CD1c-positive myeloid dendritic cell (primary cell): ENCODE results near the gene DHRS4L2.
"Not testable (repeated sequence)": the region's sequence is repeated elsewhere in the genome, so short reads cannot be mapped to it uniquely, and the experiment has no call there.

Experiments
- DNase-seq: peaks from one replicate; pipeline ENCODE4 v3.0.0-alpha.2; 2016; ENCODE audit errors: extremely low spot score

DHRS4L2 gene

DNA sequence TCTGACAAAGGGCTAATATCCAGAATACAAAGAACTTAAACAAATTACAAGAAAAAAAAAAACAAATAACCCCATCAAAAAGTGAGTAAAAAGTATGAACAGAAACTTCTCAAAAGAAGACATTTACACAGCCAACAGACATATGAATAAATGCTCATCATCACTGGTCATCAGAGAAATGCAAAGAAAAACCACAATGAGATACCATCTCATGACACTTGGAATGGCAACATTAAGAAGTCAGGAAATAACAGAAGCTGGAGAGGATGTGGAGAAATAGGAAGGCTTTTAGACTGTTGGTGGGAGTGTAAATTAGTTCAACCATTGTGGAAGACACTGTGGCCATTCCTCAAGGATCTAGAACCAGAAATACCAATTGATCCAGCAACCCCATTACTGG is 30.2 kb downstream of the DHRS4L2 start:
- not testable (repeated sequence) for DNase-seq

DNA sequence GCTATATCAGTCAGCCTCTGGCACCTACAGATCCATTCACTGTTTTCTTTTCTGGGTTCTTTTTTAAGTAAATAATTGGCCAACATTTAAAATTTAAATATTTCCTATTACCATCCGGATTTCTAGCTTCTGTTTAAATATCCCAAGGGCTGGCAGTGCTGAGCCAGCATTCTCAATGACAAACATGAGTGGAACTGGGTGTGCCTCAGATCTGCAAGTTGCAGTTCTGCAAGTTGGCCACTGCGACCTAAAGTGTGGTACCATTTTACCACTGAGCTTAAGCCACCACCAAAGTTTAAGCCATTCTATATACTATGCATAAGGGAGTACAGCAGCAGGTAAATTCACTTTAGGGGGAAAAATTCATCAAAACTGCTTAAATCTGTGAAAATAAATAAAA is 31.2 kb downstream of the DHRS4L2 start:
- DNase-seq = peak; percentile 8

DNA sequence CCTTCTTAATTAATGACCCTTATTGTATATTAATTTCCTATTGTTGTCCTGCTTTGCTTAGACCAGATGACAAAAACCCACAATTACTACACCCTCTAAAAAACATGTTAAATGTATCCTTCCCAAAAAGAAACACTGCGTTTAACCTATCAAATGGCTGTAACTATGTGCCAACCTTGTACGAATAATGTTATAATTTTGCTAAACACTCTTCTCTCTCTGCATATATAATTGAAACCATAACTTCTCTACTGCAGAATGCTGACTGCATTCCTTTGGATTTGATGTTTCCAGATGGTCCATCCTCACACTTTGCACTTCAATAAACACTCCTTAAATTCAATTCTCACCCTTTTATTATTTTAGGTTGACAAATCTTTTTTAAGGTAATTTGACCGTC is 31.8 kb downstream of the DHRS4L2 start:
- not testable (repeated sequence) for DNase-seq

DNA sequence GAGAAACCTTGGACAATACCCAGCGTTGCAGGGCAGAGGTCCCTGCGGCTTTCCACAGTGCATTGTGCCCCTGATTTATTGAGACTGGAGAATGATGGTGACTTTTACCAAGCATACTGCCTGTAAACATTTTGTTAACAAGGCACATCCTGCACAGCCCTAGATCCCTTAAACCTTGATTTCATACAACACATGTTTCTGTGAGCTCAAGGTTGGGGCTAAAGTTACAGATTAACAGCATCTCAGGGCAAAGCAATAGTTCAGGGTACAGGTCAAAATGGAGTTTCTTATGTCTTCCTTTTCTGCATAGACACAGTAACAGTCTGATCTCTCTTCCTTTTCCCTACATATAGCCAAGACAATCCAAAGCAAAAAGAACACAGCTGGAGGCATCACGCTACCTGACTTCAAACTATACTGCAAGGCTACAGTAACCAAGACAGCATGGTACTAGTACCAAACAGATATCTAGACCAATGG is 36.2 kb downstream of the DHRS4L2 start:
- DNase-seq = not testable (repeated sequence)

DNA sequence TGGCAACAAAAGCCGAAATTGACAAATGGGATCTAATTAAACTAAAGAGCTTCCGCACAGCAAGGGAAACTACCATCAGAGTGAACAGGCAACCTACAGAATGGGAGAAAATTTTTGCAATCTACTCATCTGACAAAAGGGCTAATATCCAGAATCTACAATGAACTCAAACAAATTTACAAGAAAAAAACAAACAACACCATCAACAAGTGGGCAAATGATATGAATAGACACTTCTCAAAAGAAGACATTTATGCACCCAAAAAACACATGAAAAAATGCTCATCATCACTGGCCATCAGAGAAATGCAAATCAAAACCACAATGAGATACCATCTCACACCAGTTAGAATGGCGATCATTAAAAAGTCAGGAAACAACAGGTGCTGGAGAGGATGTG is 41.0 kb downstream of the DHRS4L2 start:
- not testable (repeated sequence) for DNase-seq

DNA sequence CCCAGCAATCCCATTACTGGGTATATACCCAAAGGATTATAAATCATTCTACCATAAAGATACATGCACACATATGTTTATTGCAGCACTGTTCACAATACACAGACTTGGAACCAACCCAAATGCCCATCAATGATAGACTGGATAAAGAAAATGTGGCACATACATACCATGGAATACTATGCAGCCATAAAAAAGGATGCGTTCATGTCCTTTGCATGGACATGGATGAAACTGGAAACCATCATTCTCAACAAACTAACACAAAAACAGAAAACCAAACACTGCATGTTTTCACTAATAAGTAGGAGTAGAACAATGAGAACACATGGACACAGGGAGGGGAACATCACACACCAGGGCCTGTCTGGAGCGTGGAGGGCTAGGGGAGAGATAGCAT is 42.6 kb downstream of the DHRS4L2 start:
- DNase-seq = not testable (repeated sequence)

DNA sequence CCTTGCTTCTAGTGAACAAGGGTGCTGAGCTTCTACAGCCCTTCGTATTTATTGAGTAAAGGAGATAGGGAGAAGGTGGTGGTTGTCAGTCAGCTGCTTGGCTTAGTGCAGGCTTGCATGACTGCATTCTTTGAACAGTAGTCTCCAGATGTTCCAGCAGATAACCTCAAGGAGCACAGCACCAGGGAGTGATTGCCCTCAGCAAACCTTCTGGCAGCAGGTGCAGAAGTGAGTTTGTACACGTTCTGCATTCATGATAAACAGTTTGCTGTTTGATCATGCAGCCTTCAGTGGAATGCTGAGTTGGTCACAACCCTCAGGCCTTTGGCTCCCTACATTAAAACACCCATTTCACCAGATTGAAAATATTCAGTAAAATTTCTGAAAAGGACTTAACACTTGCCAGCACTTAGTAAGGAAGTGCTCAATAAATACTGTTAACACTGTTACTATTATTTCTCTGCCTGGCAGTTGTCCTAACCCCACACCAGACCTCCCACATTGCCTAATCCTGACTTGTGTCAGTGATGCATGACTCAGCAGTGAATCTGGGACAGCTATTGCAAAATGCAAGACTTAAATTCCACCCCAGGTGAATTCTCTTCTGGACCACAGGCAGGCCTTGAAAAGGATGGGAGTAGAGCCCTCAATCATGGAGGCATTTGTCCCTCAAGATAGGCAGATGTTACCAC is 44.1 kb downstream of the DHRS4L2 start:
- DNase-seq = peak; percentile 50

DNA sequence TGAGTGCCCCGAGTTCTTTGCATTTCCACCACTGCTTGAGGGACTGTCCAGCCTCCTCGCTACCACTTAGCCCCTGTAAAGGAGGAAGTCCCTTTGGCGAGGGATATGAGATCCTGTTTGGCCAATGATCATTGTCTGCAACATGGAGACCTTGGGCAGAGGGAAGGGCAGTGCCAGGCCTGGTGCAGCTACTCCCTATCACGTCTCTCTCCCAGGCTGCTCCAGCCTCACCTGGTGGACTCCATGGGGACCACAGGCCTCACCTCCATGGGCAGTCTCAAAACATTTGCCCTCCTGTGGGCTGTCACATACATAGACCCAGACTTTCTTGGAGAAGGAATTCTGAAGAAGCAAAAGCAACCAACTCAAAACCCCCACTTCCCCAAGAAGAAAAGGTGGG is 47.0 kb downstream of the DHRS4L2 start:
- peak; percentile 19 for DNase-seq

DNA sequence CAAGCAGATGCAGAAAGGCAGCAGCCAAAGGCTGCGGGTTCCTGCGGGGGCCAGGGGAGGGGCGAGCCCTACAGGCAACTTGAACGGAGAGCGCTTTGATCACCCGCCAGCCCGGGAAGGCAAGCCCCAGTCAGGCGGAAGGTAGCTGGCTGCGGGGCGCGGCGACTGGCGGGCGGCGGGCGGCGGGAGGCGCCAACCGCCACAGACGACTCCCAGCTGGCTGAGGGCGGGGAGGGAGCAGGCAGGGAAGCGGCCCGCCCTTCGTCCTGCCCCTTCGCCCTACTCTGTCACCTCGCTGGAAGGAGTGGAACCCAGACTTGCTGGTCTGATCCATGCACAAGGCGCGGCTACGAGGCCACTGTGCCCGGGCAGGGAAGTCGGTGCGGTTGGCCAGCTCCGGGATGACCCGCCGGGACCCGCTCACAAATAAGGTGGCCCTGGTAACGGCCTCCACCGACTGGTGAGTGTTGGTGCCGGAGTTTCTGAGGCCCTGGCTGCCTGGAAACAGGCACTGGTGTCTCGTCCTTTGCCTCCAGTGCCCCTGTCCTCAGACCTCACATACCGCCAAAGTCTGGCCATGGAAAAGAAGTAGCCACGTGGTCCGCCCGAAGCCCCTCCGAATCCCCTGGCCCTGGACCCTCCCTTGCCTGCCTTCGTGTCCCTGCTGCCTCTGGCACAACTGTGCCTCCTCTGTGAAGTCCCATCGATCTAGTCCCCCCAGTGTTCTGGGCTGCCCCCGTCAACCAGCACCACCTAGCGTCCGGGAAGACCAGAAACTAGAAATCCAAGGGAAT is 47.6 kb downstream of the DHRS4L2 start:
- DNase-seq = peak; percentile 62

DNA sequence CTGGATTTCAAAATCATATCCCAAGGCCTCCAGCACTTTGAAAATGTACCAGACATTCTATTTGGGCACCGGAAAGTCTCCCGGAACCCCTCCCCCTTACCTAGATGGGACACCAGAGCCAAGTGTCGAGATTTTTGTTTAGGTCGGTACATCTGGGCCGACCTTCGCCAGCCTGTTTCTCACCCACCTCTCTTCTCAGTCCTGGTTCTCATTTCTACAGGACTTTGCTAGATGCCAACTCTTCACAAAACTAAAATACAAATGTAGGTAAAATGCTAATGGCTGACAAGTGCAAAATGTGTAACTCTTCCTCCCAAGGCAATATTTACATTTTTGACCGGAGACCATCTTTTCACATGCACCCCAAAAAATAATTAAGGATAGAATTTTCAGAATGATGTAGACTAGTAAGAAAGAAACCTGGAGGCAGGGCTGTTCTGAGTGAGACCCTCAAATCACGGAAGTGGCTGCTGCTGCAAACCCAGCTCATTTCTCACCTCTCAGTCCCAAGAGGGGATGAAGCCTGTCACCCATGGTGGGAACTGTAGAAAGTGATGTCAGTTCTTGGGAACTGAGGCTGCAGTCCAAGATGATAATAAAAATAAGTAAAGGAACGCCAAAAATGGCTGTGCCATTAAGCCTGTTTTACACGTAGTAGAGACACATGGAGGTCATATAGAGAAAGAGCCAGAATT is 48.4 kb downstream of the DHRS4L2 start:
- not testable (repeated sequence) for DNase-seq

DNA sequence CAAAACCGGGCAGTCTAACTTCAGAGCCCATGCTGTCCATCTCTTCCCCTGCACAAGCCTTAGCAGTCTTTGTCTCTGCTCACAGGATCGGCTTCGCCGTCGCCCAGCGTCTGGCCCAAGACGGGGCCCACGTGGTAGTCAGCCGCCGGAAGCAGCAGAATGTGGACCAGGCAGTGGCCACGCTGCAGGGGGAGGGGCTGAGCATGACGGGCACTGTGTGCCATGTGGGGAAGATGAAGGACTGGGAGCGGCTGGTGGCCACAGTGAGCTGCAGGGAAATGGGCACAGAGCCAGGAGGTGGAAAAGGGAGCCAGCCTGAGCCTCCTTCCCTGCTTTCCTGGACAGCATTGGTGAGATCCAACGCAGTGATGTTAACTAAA is 48.9 kb downstream of the DHRS4L2 start:
- no peak for DNase-seq

DNA sequence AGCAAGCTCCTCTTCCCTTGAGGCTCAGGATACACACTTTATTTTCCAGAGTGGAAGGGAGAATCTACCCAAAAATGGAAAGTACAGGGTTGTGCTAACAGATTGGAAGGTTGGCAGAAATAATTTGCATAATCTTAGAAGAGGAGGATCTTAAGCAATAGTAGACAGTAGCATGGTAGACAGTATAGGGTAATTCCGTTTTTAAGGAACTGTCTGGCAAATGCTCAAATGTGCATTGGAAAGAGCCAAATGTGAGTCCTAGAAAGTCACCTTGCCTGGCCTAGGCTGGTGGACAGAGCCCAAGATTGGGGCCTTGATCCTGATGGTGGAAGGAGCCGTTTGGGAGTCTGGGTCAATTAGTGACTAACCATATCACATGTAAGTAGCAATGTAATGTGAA is 50.0 kb downstream of the DHRS4L2 start:
- DNase-seq = peak; percentile 31

DNA sequence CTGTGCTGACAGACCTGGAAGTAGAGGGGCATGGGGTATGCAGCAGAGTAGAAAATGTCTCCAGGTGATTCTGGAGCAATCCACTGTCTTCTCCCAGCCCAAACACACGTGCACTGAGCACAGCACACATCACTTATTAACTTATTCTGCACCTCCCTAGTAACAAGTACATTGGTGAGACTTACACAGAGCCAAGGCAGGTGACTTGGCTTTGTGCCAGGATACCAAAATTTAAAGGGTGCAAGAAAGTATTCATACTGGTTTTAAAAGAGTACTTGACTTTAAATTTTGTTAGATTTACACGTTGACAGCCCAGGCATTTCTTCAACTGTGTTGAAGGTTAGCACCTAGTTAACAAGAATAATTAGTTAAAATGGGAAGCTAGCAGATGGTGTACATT is 52.0 kb downstream of the DHRS4L2 start:
- DNase-seq = no peak

DNA sequence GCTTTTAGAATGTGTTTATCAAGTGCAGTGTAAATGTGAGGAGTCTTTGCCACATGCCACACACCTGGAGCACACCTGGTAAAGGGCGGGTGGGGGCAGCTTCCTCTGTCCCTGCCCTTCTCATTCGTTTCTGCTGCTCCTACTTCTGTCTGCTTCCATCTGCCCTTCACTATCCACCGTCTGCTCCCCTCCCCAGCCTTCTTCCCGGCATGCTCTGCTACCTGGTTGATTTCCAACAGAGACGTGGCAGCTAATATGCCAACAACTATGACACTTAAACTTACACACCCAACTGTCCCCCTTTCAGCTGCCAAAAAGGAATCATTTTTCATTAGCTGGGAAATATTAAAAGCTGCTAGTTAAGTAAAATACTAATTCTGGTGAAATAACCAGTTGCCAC is 54.0 kb downstream of the DHRS4L2 start:
- DNase-seq = no peak

DNA sequence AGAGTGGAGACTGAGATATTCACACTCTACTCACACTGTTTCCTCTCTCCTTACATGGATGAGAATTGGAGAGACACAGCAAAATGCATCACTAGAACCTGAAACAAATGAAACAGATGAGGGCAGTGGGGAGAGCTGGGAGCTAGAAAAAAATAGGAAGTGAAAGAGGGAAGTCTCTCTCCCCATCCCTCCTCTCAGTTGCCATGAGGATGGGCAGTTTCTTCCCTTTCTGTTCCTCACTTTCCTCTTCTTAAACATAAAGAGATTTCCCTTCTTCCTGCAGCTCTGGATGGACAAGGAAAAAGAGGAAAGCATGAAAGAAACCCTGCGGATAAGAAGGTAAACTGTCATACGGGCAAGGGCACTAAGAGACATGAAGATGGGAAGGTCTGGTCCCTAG is 60.3 kb downstream of the DHRS4L2 start:
- DNase-seq = peak; percentile 52

DNA sequence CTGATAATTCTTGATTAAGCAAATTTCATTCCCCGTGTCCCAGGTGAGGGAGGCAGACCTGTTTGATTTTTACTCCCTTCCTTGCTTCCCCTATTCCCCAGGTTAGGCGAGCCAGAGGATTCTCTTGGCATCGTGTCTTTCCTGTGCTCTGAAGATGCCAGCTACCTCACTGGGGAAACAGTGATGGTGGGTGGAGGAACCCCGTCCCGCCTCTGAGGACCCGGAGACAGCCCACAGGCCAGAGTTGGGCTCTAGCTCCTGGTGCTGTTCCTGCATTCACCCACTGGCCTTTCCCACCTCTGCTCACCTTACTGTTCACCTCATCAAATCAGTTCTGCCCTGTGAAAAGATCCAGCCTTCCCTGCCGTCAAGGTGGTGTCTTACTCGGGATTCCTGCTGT is 62.0 kb downstream of the DHRS4L2 start:
- DNase-seq = not testable (repeated sequence)

DNA sequence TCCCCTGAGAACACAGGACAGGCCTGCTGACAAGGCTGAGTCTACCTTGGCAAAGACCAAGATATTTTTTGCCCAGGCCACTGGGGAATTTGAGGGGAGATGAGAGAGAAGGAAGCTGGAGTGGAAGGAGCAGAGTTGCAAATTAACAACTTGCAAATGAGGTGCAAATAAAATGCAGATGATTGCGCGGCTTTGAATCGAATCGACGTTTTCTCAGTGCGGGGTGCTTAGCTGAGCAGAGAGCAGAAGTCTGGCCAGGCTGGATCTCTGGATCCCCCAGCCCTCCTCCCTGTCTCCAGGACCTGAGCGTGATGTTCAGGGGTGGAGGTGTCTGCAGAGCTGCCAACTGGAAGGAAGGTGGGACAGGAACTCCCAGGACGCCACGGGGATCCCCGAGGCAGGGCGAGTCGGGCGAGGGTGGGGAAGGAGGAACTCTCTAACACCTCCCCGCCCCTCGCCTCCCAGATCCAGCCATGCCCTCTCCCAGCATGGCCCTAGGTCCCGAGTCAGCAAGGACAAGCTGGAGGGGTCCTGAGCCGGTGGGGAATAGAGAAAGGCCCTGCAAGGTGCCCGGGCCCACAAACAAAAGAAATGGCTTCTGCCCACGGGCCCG is 62.6 kb downstream of the DHRS4L2 start:
- peak; percentile 31 for DNase-seq

DNA sequence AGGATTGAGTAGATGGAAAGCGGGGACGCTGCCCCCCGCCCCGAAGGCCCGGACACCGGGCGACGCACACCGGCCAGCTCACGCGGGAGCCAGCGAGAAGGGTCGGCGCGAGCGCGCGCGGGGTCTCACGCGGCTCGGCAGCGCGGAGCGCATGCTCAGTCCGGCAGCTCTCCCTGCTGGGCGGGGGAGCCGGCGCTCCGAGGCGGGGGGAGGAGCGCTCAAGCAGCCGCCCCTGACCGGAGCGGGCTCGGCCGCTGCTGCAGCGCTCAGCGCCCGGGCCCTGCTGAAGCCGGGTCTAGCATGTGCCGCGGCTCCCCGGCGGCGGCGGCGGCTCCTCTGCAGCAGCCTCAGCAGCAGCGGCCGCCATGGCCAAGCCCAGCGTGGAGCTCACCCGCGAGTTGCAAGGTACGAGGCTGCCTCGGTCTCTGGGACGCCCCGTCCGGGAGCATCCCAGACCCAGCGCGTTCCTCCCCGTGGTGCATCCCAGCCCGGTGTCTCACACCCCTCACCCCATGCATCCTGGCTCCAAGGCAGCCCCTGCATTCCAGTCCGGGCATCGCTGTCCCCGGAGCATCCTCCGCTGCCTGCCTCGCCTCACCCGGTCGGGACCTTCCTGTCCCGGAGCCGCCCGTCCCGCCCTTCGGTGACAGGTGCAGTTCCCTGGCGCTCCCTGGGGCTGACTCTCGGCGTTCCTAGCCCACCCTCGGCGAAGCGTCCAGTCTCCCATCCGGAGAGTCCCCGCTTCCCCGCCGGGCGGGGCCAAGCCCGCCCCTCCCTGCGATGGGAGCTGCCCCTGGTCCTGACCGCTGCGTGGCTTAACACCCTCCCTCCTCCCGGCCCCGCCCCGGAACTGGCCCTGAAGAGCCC is 63.3 kb downstream of the DHRS4L2 start, which contains the start of gene CARMIL3:
TSS of gene CARMIL3 (plus strand) at position 221 of the 867 bp plus-strand sequence. CDS start at position 366, 145 bp downstream.
- DNase-seq = peak; percentile 58

DNA sequence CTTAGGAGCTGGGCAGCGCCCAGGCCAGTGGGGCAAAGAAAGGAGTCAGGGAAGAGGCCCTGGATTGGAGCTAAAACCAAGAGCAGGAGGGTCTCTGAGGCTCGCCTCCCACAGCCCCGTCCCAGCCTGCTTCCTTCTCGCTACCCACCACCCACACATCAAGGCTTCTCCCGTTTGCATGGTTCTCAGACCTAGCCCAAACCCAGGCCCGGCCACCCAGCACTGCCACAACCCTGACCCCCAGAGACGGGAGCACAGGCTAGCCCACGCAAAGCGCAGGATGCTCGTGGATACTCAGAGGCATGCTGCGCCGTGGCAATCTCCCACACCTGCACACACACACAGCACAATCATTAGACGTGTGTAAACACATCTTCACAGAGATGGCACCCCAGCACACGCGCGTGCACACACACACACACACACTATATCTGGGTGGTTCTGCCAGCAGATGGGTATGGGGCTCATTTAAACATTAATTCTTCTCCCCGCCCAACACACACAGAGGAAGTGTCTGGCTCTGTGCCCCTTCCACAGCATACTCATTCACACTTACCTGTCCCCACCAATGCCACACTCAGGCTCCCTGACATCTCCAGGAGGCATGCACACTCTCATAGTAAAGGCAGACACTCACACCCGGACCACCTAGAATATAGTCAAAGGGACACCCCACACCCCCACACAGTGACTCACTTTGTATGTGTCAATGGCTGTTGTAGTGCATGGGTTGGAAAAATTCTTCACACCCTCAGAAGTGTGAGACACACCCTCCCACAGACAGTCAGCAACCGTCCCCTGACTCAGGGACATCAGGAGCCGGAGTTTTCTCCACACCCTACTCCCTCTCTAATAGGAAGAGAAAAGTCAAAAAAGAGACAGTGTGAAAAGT is 64.2 kb downstream of the DHRS4L2 start:
- peak; percentile 76 for DNase-seq
